GM21717 (cell line): ENCODE data around the gene SGPL1.

ENCODE experiments used
- ATAC-seq: cut with Tn5 transposase; IDR thresholded peaks from one replicate; pipeline ENCODE4 v1.9.1; 2021; ENCODE audit warnings: mild to moderate bottlenecking, moderate library complexity; ENCODE audit not compliant: unreplicated experiment

SGPL1 gene

GRCh38 chr10:70779511-70780369 lies 36.0 kb upstream of the SGPL1 start:
- no peak for ATAC-seq

- ATAC-seq: no peak
Observed at GRCh38 chr10:70780370-70780760, 35.4 kb upstream of the SGPL1 start.

DNA sequence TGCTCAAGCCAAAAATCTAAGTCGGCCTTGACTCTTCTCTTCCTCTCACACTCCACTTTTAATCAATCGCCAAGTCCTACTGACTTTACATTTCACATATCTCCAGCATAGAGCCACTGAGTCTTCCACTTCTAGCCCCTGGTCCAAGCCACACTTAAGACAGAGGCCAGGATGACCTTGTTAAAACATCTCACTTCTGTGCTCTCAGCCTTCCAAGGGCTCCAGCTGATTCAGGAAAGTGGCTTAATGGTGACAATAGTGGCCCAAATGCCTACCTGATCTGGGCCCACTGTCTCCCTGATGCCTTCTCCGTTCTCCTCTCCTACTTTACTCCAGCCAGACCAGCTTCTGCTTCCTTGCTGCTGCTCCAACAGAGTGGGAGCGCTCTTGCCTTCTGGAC lies 35.0 kb upstream of the SGPL1 start:
- ATAC-seq: no peak

- no peak for ATAC-seq
Observed at GRCh38 chr10:70781461-70782051, 34.2 kb upstream of the SGPL1 start.

DNA sequence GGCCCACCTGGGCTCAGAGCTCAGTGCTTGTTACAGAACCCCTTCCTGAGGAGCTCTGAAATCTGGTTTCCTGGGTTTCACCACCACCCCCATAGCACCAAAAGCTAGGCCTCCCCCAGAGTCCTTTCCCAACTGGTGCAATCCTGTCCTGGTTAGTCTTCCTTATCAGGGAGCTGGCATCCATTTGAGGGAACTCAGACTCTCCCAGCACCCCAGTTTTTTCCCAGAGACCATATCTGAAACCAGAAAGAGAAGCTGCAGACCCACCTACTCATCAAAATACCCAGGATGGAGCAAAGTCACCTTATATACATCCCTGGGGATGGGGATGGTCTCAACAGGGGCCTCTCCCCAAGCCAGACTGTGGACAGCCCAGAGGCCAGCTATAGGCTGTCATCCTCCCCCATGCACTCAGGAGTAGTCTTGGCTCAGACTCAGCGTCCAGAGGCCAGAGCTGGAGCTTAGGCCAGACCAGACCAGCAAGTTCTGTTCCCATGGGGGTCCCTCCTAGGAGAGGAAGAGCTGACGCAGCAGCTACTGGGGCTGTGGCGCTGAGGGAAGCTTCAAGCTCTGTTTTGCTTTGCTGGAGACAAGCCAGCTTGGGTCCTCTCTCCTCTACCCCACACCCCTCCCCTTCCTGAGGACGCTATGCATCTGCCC lies 33.5 kb upstream of the SGPL1 start:
- ATAC-seq: no peak

- ATAC-seq: no peak
Observed at GRCh38 chr10:70782746-70783680, 32.7 kb upstream of the SGPL1 start.

GRCh38 chr10:70784016-70784415 lies 31.7 kb upstream of the SGPL1 start:
- ATAC-seq: no peak

DNA sequence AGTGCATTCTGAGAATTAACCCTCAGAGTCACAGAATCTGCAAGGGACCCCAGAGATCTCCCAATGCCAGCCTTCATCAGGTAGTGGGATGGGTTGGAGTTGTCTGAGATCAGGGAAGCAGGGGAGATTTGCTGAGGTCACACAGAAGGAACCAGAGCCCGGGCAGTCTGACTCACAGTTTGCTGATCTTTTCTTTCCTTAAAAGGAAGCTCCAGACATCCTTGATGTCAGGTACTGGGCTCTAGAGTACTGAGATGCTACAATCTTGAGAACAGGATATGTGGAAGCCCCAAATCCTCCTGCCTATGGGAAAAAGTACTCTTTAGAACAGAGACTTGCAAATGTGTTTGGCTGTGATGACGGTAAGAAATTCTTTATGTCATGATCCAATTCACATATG lies 31.3 kb upstream of the SGPL1 start:
- no peak for ATAC-seq

- no peak for ATAC-seq
Observed at GRCh38 chr10:70785190-70785589, 30.6 kb upstream of the SGPL1 start, which contains the start of gene TBATA. TSS of gene TBATA (minus strand) at chr10:70785377. CDS start at chr10:70783379, 1,998 bp downstream.

- no peak for ATAC-seq
Observed at GRCh38 chr10:70786799-70787415, 28.8 kb upstream of the SGPL1 start.

DNA sequence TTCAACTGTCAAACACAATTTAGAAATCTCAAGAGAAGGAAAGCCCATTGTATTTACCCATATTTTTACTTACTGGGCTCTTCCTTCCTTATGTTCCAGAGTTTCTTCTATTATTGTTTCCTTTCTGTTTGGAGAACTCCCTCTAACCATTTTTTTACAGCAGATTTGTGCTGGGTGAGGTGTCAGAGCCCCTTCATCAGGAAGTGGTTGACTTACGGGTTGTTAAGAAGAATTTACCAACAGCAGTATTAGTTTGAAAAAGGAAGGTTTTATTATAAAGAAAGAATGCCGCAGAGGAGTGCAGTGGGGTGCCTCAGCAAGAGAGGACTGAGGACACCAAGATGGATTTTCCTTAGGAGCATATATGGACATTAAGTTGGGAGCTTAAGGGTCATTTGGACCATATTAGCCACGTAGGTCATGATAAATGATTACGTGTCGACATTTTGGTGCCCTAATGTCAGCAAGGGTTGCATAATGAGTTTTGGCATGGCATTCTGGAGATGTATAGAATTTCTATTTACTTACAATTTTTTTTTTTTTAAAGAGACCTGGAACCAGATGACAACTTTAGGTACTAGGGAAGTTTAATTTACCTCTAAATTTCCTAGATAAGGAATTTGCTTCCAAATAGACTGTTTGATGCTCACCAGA lies 24.2 kb upstream of the SGPL1 start:
- ATAC-seq: no peak

- ATAC-seq: no peak
Observed at GRCh38 chr10:70795613-70796012, 20.1 kb upstream of the SGPL1 start.

GRCh38 chr10:70797840-70798239 lies 17.9 kb upstream of the SGPL1 start:
- no peak for ATAC-seq

GRCh38 chr10:70799124-70799523 lies 16.6 kb upstream of the SGPL1 start:
- ATAC-seq: no peak

GRCh38 chr10:70801854-70802253 lies 13.9 kb upstream of the SGPL1 start:
- no peak for ATAC-seq

DNA sequence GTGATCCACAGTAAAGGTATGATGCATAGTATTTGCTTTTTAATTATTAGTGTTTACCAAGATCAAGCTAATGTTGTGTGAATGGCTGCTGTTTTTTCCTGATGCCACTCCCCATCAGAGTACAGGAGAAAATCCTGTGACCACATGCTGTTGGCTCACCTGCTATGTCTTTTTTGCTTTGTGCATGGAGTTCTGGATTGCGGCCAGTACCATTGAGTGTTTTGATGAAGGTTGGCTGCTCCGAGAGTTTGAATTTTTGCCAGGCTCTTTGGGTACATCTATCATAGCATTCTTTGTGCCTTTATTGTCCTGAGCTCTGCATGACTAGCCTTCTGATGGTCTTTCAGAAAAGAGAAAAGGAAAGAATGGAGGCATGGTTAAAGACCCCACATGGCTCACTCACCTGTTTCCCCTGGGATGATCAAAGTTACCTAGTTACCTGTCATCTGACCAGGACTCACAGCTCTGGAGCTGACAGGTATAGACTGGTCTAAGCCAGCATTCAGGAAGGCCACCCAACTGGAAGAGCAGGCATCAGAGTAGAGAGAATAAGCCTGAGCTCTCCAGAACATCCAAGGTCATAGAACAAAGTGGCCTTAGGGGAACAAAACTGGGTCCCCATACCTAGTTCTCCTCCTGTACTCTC lies 11.8 kb upstream of the SGPL1 start:
- no peak for ATAC-seq

DNA sequence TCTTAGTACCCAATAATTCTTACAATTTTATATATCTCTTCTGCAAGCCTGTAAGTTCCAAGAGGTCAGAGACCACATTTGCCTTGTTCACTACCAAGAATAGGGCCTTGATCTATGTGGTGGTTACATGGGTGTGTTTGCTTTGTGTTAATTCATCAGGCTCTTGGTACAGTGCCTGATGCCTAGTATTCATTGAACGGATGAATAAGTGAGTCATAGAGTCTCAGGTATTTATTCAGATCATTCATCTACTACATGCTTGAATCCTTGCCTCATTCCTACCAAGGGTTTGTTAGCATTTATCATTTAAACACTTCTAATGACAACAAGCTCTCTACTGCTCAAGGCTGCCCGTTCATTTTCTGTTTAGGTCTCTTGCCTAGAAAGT lies 11.3 kb upstream of the SGPL1 start:
- ATAC-seq: no peak

DNA sequence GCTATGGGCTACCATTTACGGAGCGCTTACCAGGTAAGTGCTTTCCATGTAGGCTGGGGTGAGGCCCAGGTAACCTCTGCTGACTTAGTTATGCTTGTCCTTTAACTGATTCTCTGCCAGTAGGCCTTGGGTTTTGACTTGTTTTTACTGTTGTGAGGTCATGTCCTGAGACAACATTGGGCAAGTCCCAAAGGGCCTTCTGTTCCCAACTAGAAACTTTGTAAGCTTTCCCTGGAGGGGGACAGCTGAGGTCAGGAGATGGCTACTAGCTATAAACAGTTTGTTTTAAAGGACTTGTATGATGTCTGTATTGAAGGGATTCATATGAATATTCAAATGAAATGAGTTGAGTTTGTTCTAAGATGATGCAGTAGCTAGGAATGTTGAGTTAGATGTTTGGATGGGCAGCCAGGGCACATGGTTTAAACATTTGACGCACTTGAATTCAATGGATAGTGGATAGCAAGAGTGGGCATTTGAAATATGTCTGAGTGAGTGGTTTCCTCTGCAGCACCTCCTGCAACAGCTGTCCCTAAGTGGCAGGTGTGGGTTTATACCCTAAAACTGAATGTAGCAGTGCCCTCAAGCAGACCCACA lies 10.0 kb upstream of the SGPL1 start:
- no peak for ATAC-seq

- no peak for ATAC-seq
Observed at GRCh38 chr10:70806841-70807240, 8.9 kb upstream of the SGPL1 start.
